Measurements from ENCODE around the gene CHD5. TPM values are rescaled to one million over a fixed set of nuclear protein-coding genes. Genes with fewer than 3 reads are reported as not detected.

CHD5 gene
- total RNA-seq, 4 donors from 2014 or later: 0.15 to 0.94 (median 0.26) TPM

- DNase-seq: no peak
- no peak for TF ChIP-seq POLR2A (IDR thresholded peaks at IDR 0.05)
- TF ChIP-seq CTCF (IDR thresholded peaks at IDR 0.05): no peak
- Histone ChIP-seq H3K27ac (no peak overlapping the region), H3K9me3 (no peaks in the 10 kb centered on the region), H3K4me3 (replicated peaks in 1 of 3) (no peak overlapping the region), H3K27me3 (no peaks in the 10 kb centered on the region), H3K4me1 (no peaks in the 10 kb centered on the region), H3K36me3 (no peaks in the 10 kb centered on the region)
- WGBS, 2 donors: 90 to 94% methylated on average over 17 to 18 of the region's 18 CpGs
- intact Hi-C loops (cut with DNase I): no loop called here
These were observed 95.2 kb downstream of the CHD5 start for GRCh38 chr1:6084781-6085495.

GRCh38 chr1:6083801-6084446, 96.2 kb downstream of the CHD5 start:
- intact Hi-C loops (cut with DNase I): no loop called here
- Histone ChIP-seq H3K9me3 (no peaks in the 10 kb centered on the region), H3K36me3 (no peaks in the 10 kb centered on the region), H3K4me1 (no peaks in the 10 kb centered on the region), H3K4me3 (replicated peaks in 1 of 3) (no peak overlapping the region), H3K27ac (no peak overlapping the region), H3K27me3 (no peaks in the 10 kb centered on the region)
- no peak for DNase-seq
- WGBS, 2 donors: 79% methylated on average over 9 to 11 of the region's 12 CpGs
- no peak for TF ChIP-seq CTCF (IDR thresholded peaks at IDR 0.05)
- TF ChIP-seq POLR2A (IDR thresholded peaks at IDR 0.05): no peak

- H3K27me3 ChIP-seq: no peaks in the 10 kb centered on the region
- H3K27ac ChIP-seq: no peak overlapping the region
- TF ChIP-seq POLR2A (IDR thresholded peaks at IDR 0.05) (no peak), CTCF (IDR thresholded peaks at IDR 0.05) (no peak)
- H3K4me1 ChIP-seq: no peaks in the 10 kb centered on the region
- H3K9me3 ChIP-seq: no peaks in the 10 kb centered on the region
- WGBS, 2 donors: 79 to 85% methylated on average over 13 of the region's 18 CpGs
- no peak for DNase-seq
- H3K36me3 ChIP-seq: no peaks in the 10 kb centered on the region
- intact Hi-C loops (cut with DNase I): no loop called here
- H3K4me3 ChIP-seq (replicated peaks in 1 of 3): no peak overlapping the region
These were observed 96.7 kb downstream of the CHD5 start for GRCh38 chr1:6083385-6083784.

- H3K27ac ChIP-seq: no peak overlapping the region
- no peaks in the 10 kb centered on the region for H3K9me3 ChIP-seq
- H3K4me3 ChIP-seq (replicated peaks in 1 of 3): no peak overlapping the region
- intact Hi-C loops (cut with DNase I): no loop called here
- 76 to 81% methylated on average over 8 to 9 of the region's 10 CpGs for WGBS, 2 donors
- H3K36me3 ChIP-seq: no peaks in the 10 kb centered on the region
- DNase-seq: no peak
- no peaks in the 10 kb centered on the region for H3K27me3 ChIP-seq
- H3K4me1 ChIP-seq: no peaks in the 10 kb centered on the region
- TF ChIP-seq POLR2A (IDR thresholded peaks at IDR 0.05): no peak
- TF ChIP-seq CTCF (IDR thresholded peaks at IDR 0.05): no peak
These were observed 97.6 kb downstream of the CHD5 start for GRCh38 chr1:6082430-6082971.

- Histone ChIP-seq H3K36me3 (no peaks in the 10 kb centered on the region), H3K4me3 (replicated peaks in 1 of 3) (no peak overlapping the region), H3K27me3 (no peaks in the 10 kb centered on the region), H3K27ac (no peak overlapping the region), H3K4me1 (no peaks in the 10 kb centered on the region), H3K9me3 (no peaks in the 10 kb centered on the region)
- 85 to 88% methylated on average over 10 to 12 of the region's 12 CpGs for WGBS, 2 donors
- TF ChIP-seq CTCF (IDR thresholded peaks at IDR 0.05) (no peak), POLR2A (IDR thresholded peaks at IDR 0.05) (no peak)
- intact Hi-C loops (cut with DNase I): no loop called here
- DNase-seq: no peak
These were observed 98.2 kb downstream of the CHD5 start for GRCh38 chr1:6081901-6082300.
